Measurements from ENCODE around the gene PIP5K1C.

Gene PIP5K1C

DNA sequence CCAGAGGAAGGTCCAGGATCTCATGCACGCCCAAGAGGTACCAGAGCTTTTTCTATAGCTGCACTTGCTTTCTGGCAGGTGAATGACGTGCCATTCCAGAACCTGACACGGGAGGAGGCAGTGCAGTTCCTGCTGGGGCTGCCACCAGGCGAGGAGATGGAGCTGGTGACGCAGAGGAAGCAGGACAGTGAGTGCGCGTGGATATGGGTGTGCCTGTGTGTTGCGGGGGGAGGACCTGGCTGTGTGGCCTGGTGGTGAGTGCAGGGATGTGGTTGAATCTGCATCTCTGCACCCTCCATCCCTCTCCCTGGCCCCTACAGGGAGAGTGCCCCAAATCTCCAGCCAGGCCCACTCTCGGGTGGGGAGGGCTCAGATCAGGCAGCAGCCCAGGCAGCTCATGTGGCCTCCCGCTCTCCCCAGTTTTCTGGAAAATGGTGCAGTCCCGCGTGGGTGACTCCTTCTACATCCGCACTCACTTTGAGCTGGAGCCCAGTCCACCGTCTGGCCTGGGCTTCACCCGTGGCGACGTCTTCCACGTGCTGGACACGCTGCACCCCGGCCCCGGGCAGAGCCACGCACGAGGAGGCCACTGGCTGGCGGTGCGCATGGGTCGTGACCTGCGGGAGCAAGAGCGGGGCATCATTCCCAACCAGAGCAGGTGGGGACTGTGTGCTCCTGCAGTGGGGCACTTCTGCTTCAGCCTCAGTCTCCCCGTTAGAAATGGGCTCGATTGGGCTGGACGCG, 38.4 kb upstream of the PIP5K1C start:
- no peak overlapping the region for H3K4me3 ChIP-seq (ENCODE audit: low read depth, low read length)
- TF ChIP-seq, protein P1, sequence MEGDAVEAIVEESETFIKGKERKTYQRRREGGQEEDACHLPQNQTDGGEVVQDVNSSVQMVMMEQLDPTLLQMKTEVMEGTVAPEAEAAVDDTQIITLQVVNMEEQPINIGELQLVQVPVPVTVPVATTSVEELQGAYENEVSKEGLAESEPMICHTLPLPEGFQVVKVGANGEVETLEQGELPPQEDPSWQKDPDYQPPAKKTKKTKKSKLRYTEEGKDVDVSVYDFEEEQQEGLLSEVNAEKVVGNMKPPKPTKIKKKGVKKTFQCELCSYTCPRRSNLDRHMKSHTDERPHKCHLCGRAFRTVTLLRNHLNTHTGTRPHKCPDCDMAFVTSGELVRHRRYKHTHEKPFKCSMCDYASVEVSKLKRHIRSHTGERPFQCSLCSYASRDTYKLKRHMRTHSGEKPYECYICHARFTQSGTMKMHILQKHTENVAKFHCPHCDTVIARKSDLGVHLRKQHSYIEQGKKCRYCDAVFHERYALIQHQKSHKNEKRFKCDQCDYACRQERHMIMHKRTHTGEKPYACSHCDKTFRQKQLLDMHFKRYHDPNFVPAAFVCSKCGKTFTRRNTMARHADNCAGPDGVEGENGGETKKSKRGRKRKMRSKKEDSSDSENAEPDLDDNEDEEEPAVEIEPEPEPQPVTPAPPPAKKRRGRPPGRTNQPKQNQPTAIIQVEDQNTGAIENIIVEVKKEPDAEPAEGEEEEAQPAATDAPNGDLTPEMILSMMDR (IDR thresholded peaks at IDR 0.05; ENCODE audit: borderline replicate concordance, insufficient read depth, low read depth, low read length), result no peak

DNA sequence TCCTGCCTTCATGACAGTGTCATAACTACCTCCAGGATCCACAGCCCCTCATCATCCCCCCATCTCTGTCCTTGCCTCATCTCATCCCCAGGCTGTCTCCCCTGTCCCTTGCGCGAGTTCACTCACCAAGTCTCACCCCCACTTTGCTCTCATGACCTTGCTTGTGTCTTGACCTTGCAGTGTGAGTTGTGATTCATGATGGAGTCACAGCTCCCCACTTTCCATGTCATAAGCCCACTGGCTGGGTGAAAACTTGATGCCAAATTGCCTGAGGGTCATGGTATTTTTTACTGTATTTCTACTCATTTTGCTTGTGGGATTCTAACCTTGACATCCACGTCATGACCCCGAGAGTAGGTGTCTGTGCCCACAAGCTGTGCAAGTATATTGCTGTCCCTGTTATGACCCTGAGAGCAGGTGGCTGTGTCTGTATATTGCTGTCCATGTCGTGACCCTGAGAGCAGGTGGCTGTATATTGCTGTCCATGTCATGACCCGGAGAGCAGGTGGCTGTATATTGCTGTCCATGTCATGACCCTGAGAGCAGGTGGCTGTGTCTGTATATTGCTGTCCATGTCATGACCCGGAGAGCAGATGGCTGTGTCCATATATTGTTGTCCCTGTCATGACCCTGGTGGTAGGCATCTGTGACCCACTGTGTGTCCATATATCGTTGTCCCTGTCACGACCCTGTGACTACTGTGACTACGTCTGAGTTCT, 37.4 kb upstream of the PIP5K1C start:
- TF ChIP-seq, protein P1 (IDR thresholded peaks at IDR 0.05; ENCODE audit: borderline replicate concordance, insufficient read depth, low read depth, low read length), result no peak

DNA sequence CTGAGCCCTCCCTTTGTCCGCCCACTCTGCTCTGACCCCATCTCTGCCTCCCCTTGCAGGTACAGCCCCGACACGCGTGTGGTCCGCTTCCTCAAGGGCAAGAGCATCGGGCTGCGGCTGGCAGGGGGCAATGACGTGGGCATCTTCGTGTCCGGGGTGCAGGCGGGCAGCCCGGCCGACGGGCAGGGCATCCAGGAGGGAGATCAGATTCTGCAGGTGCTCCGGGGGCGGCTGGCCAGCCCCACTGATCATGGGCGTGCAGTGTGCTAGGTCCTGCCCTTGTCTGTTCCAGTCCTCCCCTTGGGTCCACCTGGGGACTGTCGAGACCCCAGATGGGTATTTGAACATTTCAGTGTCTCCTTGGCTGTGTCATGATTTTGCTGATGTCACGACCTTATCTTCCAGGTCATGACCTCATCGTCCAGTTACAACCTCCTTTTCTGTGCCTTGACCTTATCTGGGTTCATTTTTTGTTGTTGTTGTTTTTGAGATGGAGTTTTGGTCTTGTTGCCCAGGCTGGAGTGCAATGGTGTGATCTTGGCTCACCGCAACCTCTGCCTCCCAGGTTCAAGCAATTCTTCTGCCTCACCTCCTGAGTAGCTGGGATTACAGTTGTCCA, 35.9 kb upstream of the PIP5K1C start:
- TF ChIP-seq, protein P1 (IDR thresholded peaks at IDR 0.05; ENCODE audit: borderline replicate concordance, insufficient read depth, low read depth, low read length), result no peak
- H3K4me3 ChIP-seq (ENCODE audit: low read depth, low read length), result no peak overlapping the region

More for the DNA sequence above, 37.4 kb upstream of the PIP5K1C start:
- H3K4me3 ChIP-seq (ENCODE audit: low read depth, low read length), result no peak overlapping the region

DNA sequence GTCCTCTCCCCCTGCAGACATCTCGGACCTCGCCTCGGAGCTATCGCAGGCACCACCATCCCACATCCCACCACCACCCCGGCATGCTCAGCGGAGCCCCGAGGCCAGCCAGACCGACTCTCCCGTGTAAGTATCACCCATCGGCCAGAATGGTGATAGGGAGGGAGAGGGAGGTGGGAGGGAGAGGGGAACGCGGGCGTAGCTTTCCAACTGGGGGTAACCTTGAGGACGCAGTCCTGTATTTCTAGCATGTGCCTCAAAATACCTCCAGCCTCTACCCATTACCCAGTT, 34.0 kb upstream of the PIP5K1C start:
- TF ChIP-seq, protein P1 (IDR thresholded peaks at IDR 0.05; ENCODE audit: borderline replicate concordance, insufficient read depth, low read depth, low read length), result no peak

DNA sequence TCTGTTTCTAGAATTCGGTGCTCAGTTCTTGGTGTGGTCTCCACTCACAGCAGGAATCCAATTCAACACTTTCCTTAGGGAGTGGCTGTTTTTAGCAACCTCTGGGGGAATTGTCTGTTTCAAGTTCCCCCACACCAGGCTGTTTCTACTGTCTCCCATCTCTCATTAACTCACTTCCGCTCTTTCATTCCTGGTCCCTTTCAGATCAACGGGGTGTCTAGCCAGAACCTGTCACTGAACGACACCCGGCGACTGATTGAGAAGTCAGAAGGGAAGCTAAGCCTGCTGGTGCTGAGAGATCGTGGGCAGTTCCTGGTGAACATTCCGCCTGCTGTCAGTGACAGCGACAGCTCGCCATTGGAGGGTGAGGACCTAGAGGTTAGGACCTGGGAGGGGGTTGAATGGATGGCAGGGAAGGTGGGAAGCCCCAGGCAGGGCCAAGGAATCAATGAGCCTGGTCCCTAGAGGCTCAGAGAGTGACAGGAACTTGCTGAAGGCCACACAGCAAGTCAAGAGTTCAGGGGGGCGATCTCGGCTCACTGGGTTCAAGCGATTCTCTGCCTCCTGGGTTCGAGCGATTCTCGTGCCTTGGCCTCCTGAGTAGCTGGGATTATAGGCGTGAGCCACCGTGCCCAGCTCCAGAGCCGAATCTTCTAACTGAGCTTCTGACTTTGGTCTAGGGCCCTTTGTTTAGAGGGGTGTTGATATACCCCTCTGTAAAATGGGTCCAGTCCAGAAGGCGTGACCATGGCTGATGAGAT, 33.5 kb upstream of the PIP5K1C start:
- no peak overlapping the region for H3K4me3 ChIP-seq (ENCODE audit: low read depth, low read length)
- TF ChIP-seq, protein P1 (IDR thresholded peaks at IDR 0.05; ENCODE audit: borderline replicate concordance, insufficient read depth, low read depth, low read length), result no peak

More for the DNA sequence above, 34.0 kb upstream of the PIP5K1C start:
- no peak overlapping the region for H3K4me3 ChIP-seq (ENCODE audit: low read depth, low read length)

DNA sequence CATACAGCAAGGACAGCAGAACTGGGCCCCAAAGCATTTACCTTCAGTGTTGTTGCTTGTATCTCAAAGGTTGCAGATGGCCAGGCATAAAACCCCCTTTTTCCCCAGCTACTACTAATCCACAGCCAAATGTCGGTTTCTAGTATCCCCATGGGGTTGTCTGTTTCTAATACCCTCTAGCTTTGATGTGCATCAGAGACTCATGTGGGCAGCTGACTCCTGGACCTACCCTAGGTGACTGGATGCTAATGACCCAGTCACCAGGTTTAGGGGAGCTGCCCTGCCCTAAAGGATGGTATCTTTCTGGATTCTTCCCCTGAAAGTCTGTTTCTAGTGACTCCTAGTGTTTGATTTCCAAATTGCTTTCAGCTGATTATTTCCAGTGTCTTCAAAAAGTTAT, 31.8 kb upstream of the PIP5K1C start:
- TF ChIP-seq, protein P1 (IDR thresholded peaks at IDR 0.05; ENCODE audit: borderline replicate concordance, insufficient read depth, low read depth, low read length), result no peak

More for the DNA sequence above, 31.8 kb upstream of the PIP5K1C start:
- no peak overlapping the region for H3K4me3 ChIP-seq (ENCODE audit: low read depth, low read length)

Data from GM12875 (cell line).